Body of pancreas (tissue), 4 donors: ENCODE results near the gene MMP25. TPM values are rescaled to one million over a fixed set of nuclear protein-coding genes. Genes with fewer than 3 reads are reported as not detected.

Source experiments
- ATAC-seq: fragments of 150-250 bp; one replicate; pipeline ENCODE4 v1.9.1; 2016
- DNase-seq, 4 donors: peaks; one replicate each; pipeline ENCODE4 v3.0.0-alpha.2; 2019
- H3K27ac ChIP-seq, 4 donors: fragments of 200-600 bp; sonication (generic); 1 replicate in 3 of 4; 2 replicates in 1 of 4; pipeline versions ENCODE4 v1.5.1 to v1.6.1; 2016 to 2019; ENCODE audit warnings: mild to moderate bottlenecking in 1 of 4, mixed read lengths in 1 of 4, moderate library complexity in 1 of 4
- H3K27me3 ChIP-seq, 2 donors: fragments of 200-600 bp; sonication (generic); one replicate each; pipeline ENCODE4 v1.6.0; 2016; ENCODE audit warnings: mild to moderate bottlenecking in 1 of 2
- H3K36me3 ChIP-seq, 2 donors: fragments of 200-600 bp; sonication (generic); replicated peaks in 1 of 2; 2 replicates each; pipeline ENCODE4 v1.5.1; 2016; ENCODE audit warnings: low read depth in 2 of 2; ENCODE audit not compliant: insufficient read depth in 1 of 2
- H3K4me1 ChIP-seq: fragments of 200-600 bp; sonication (generic); one replicate; pipeline ENCODE4 v1.6.0; 2016
- H3K4me3 ChIP-seq, 2 donors: fragments of 200-600 bp; sonication (generic); 1 replicate in 1 of 2; 2 replicates in 1 of 2; pipeline ENCODE4 v1.5.1; 2016 to 2019
- H3K9me3 ChIP-seq, 3 donors: fragments of 200-600 bp; sonication (generic); 1 replicate in 2 of 3; 2 replicates in 1 of 3; pipeline ENCODE4 v1.5.1; 2016
- CTCF ChIP-seq, 7 experiments: fragments of 450-650 bp in 4 of 7; fragments of 200-600 bp in 3 of 7; sonication (generic) in 3 of 7; IDR thresholded peaks; one replicate each; pipeline ENCODE4 v1.5.1; 2016 to 2019; ENCODE audit warnings: antibody characterized with exemption in 7 of 7
- POLR2A ChIP-seq, 3 donors: fragments of 450-650 bp; IDR thresholded peaks; one replicate each; pipeline ENCODE4 v1.6.1; 2016; ENCODE audit warnings: antibody characterized with exemption in 3 of 3, mild to moderate bottlenecking in 2 of 3
- WGBS, 2 donors: methylation state at CpG; one replicate each; pipeline ENCODE4 v1.1.5; 2017; 5-methylcytosine and 5-hydroxymethylcytosine counted together
- intact Hi-C: fragments of 100-400 bp; cut with DNase I; formaldehyde crosslinking; loops from one replicate; pipeline ENCODE4 v1.15.1; 2023
- small RNA-seq: library from RNA; depleted of rRNA; stranded (forward); fragments of <200 nt; gene quantifications from one replicate; pipeline ENCODE3, GENCODE V24; 2016
- total RNA-seq, 2 donors: library from RNA; depleted of rRNA; stranded (reverse); fragments of >200 nt; gene quantifications; one replicate each; pipeline ENCODE4 v1.1.0, GENCODE V29; 2016

MMP25 gene
- total RNA-seq, 2 donors from 2014 or later: under 0.01 to 0.99 TPM

DNA sequence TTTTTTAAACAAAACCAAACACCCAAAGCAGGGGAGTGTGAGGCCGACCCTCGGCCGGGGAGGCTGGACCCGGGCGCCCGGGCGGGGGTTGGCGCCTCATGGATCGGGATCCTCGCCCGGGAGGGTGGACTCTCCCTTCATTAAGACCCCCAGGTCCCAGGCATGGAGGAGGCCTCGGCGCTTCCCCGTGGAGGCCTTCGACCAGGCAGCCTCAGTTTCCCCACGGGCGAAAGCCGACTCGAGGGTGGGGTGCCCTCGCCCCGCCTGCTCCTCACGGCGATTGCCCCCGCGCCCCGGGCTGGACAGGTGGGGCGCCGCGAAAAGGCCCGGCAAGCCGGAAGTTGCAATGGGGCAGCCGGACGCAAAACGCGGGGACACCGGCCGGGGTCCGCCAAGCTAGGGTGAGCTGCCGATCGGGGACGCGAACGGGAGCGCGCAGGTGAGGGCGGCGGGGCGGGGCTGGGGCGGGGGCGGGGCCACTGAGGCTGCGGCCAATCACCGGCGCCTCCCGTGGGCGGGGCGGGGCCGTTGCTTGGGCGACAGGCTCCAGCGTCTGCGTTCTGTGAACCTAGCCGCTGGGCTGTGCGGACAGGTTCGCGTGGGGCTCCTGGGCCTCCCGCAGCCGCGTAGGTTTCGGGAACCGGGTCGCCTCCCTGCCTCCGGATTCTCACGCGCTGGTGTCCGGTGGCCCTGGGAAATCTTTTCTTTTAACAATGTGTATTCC is 60.0 kb downstream of the MMP25 start:
- H3K27me3 ChIP-seq: no peaks in the 10 kb centered on the region
- DNase-seq (peak; percentile 95 to 97 (median 96)), ATAC-seq (peak; percentile 97)
- H3K36me3 ChIP-seq: no peaks in the 10 kb centered on the region
- peak overlapping the region; percentile 14 to 55 for H3K4me3 ChIP-seq
- no peaks in the 10 kb centered on the region for H3K9me3 ChIP-seq
- peaks cover 12% of the 10 kb centered on the region for H3K4me1 ChIP-seq
- H3K27ac ChIP-seq: peak overlapping the region; percentile 80 to 90 (median 86)
- intact Hi-C loops: no loop called here
- TF ChIP-seq CTCF (IDR thresholded peaks at IDR 0.05) (no peak), POLR2A (IDR thresholded peaks at IDR 0.05) (peak; percentile 33 to 88 (median 87))
- 0 to 1% methylated on average over 17 to 74 of the region's 74 CpGs for WGBS, 2 donors

Small RNA genes lying within 50 kb of the gene (small RNA-seq; reads per million reads assigned to genes)
- gene RNU1-22P: not detected

Other genes with a start within 250 kb of the MMP25 start
- gene PRSS41, start 248.1 kb upstream of the MMP25 start, total RNA-seq: not detected
- 1 to 10 TPM in 1 of 2 donors, under 1 TPM in 1; 0.66 to 1.6 TPM for gene PRSS21, start 229.3 kb upstream of the MMP25 start, total RNA-seq
- gene ZG16B, start 216.3 kb upstream of the MMP25 start, total RNA-seq: not detected
- gene PRSS22, start 188.4 kb upstream of the MMP25 start, total RNA-seq: 10 to 100 TPM in 1 of 2 donors, 1 to 10 TPM in 1; 3.6 to 19.4 TPM
- gene FLYWCH2, start 163.3 kb upstream of the MMP25 start, total RNA-seq: 10 to 100 TPM; 23.6 to 49.1 TPM
- 10 to 100 TPM; 24.6 to 53.7 TPM for gene FLYWCH1, start 134.6 kb upstream of the MMP25 start, total RNA-seq
- 1 to 10 TPM in 1 of 2 donors, not detected in 1; 6.3 TPM for gene KREMEN2, start 82.3 kb upstream of the MMP25 start, total RNA-seq
- 10 to 100 TPM in 1 of 2 donors, 1 to 10 TPM in 1; 8.8 to 13.2 TPM for gene PAQR4, start 77.2 kb upstream of the MMP25 start, total RNA-seq
- under 1 TPM in 1 of 2 donors, not detected in 1; 0.26 TPM for gene PKMYT1, start 66.1 kb upstream of the MMP25 start, total RNA-seq
- gene CLDN9, start 33.6 kb upstream of the MMP25 start, total RNA-seq: 10 to 100 TPM in 1 of 2 donors, 1 to 10 TPM in 1; 4.7 to 11.2 TPM
- under 1 TPM; 0.33 to 0.78 TPM for gene CLDN6, start 28.4 kb upstream of the MMP25 start, total RNA-seq
- gene TNFRSF12A, start 26.2 kb upstream of the MMP25 start, total RNA-seq: 100 to 1,000 TPM; 132 to 229 TPM
- gene HCFC1R1, start 22.6 kb upstream of the MMP25 start, total RNA-seq: 10 to 100 TPM in 1 of 2 donors, 1 to 10 TPM in 1; 6.9 to 15.3 TPM
- gene THOC6, start 22.5 kb upstream of the MMP25 start, total RNA-seq: 10 to 100 TPM; 11.7 to 21.8 TPM
- 100 to 1,000 TPM; 132 to 357 TPM for gene BICDL2, start 9.6 kb upstream of the MMP25 start, total RNA-seq
- gene IL32, start 19.1 kb downstream of the MMP25 start, total RNA-seq: 100 to 1,000 TPM; 184 to 238 TPM
- gene ZSCAN10, start 52.7 kb downstream of the MMP25 start, total RNA-seq: not detected
- gene ZNF205, start 66.0 kb downstream of the MMP25 start, total RNA-seq: 10 to 100 TPM; 14.2 to 20.0 TPM
- 10 to 100 TPM; 12.5 to 21.4 TPM for gene ZNF213, start 88.5 kb downstream of the MMP25 start, total RNA-seq
- not detected for gene OR1F1, start 141.6 kb downstream of the MMP25 start, total RNA-seq
- gene ZNF200, start 188.6 kb downstream of the MMP25 start, total RNA-seq: 1 to 10 TPM; 2.0 to 7.0 TPM
- gene MEFV, start 210.1 kb downstream of the MMP25 start, total RNA-seq: under 1 TPM; 0.78 to 0.99 TPM
- gene ZNF263, start 236.9 kb downstream of the MMP25 start, total RNA-seq: 10 to 100 TPM; 19.8 to 31.1 TPM